ENCODE measurements around the gene NFKBIZ.
"Not testable (repeated sequence)": the region's sequence is repeated elsewhere in the genome, so short reads cannot be mapped to it uniquely, and the experiment has no call there.

Gene NFKBIZ

DNA sequence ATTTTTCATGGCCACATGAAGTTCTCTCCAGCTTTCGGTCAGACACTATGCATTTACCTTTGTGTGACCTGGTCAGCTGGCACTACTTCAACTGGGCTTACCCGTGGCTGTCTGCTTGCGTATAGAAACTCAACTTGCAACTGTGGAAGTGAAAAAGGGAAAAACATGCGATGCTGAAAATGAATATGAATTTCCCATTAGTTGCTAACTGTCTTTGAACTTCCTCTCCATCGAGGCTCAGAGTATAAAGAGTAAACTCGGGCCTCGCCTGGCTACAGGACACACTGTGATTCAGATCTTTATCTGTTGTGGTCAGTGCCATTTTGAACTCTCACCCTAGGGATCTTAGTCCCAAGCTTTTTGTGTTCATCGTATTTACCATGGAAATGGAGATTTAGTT, 26.8 kb downstream of the NFKBIZ start:
- no peak for DNase-seq (ENCODE audit: low read depth)

DNA sequence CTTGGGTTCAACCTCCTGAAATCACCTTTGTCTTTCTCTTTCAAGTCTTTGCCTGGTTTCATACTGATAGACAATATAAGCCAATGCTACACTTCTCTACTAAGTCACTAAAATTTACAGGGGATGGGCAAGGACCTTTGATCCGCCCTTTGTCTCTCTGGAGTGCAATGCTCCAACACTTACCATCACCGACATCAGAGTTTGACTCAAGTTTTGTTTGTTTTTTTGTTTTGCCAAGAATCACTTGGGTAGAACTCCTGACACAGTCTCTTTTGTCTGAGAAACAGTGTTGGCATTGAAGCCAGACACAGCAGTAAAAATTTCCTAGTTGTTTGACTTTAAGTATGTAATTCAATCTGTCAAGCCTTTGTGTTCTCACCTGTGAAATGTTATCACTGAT, 29.3 kb downstream of the NFKBIZ start:
- DNase-seq (ENCODE audit: low read depth), result no peak

DNA sequence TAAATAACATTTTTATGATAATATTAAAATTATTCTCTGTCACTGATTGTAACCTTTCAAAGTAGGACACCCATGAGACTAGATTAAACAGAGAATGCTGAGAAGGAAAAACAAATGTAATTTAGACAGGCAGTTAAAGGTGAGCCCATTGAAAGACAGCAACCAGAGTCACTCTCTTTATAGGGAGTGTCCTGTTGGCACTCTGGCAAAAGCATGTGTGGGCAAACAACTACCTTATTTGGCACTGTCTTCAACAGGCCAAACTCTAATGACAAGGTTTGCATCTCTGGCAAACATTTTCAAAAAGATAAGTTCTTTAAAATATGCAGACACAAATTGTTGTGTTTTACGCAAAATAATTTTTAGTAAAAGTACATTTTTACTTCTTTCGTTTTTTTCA, 29.8 kb downstream of the NFKBIZ start:
- DNase-seq (ENCODE audit: low read depth), result no peak

DNA sequence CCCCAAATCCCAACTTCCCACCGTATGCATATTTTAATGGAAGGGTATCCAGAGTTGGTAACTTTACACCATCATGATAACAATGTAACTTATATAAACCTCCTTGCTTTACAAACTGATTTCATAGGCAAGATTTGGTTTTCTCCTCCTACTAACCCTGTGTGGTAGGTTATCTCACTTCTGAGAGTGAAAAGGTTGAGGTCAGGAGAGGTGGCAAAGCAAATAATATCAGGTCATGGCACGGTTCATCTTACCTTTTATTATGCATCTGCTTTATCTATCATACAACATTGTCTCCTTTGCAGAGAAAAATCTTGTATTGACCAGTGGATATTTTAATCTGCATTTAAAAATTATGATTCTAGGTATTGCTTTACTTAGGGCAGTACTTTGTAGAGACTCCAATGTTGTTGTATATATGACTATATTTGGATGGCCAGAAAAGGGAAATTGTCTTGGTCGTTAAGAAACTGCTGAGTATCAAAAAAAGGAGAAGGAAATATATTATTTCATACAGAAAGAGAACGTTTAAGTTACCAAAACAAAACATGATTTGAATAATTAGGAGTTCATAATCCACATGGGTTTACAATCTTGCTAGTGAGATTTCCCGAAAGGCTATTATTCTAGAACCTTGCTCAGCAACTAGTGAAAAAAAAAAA, 30.4 kb downstream of the NFKBIZ start:
- DNase-seq (ENCODE audit: low read depth), result no peak

DNA sequence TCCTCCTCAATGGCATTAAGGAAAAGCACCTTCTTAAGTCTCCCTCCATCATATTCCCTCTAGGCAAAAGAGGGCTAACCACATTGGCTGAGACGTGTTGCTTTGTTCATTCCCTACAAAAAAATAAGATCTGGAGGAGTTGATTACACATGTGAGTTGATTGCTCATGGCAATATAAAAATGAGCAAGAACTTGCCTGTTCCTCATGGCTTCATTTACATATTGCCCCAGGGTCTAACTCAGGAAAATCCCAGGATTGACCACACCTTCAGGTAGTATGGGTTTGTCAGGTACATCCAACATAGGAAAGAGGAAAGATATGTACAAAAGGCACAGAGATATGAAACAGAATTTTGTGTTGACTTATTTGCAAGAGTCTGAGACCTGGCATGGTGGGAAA, 35.5 kb downstream of the NFKBIZ start:
- no peak for DNase-seq (ENCODE audit: low read depth)

DNA sequence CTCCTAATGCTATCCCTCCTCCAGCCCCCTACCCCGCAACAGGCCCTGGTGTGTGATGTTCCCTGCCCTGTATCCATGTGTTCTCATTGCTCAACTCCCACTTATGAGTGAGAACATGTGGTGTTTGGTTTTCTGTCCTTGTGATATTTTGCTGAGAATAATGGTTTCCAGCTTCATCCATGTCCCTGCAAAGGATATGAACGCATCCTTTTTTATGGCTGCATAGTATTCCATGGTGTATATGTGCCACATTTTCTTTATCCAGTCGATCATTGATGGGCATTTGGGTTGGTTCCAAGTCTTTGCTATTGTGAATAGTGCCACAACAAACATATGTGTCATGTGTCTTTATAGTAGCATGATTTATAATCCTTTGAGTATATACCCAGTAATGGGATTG, 36.3 kb downstream of the NFKBIZ start:
- not testable (repeated sequence) for DNase-seq (ENCODE audit: low read depth)

DNA sequence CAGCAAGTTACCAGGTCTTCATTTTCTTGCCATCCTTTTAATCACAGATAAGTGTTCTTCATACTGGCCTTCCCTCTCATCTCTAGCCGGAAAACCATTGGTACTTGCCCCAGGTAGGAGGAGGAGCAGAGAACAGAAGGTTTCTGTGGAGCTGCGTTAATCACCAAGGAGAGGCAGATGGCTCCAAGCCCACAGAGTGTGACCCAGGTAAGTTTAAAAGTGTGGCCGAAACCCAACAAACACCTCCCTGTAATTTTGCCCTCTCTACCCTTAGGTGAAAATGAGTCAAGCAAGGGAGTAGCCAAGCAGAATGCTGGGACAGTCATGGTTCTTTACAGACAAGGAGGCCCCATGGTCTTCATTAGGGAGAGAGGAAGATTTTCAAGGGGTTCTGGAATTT, 37.3 kb downstream of the NFKBIZ start:
- DNase-seq (ENCODE audit: low read depth), result no peak

DNA sequence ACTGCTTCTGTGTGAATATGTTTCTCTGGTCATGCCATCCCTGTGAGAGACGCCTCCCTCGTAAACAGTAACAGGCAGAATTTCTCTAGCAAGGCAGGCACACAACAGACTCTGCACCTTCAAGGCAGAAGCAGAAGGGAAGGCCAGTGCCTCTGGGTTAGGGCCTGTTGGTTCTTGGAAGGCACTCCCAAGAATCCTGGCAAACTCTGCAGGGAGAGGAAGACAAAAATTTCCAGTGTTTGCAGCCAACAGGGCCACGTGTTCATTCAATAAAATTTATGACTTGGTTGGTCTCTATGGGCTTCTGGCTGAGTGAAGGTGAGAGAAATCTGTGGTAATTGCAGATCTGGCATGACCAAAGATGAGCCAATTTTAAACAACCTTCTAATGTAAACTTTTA, 39.3 kb downstream of the NFKBIZ start:
- DNase-seq (ENCODE audit: low read depth), result no peak

DNA sequence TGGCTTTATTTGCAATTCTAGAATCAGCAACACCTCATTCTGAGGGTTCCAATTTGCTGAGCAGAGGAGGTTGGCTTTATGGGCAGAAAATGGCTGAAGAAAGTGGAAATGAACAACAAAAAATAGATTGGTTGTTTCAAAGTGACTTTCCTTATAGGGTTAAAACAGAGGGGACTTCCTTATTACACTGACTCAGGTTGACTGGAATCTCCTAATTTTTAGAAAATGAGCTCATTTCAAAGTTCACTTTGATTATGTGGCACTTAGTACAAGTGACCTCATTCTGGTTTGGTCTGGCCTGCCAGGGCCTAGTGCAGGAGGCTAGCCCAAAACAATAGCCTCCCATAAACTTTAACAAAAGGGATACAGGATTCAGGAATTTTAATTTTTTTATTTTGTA, 41.4 kb downstream of the NFKBIZ start:
- no peak for DNase-seq (ENCODE audit: low read depth)

DNA sequence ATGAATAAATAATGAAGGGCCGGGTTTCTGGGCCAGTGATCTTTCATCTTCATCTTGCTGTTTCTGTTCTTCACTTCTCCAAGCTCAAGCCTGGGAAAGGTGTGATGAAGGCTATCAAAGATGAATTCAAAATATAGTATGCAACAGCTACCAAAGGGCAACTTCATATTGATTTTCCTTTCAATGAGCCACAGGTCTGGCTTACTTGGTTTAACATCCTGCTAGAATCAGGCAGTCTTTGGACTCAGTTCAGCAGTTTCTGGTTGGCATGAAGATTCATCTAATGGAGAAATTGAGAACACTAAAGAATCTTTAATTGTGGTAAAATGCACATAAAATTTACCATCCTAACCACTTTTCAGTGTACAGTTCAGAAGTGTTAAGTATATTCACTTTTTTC, 43.3 kb downstream of the NFKBIZ start:
- DNase-seq (ENCODE audit: low read depth), result no peak

DNA sequence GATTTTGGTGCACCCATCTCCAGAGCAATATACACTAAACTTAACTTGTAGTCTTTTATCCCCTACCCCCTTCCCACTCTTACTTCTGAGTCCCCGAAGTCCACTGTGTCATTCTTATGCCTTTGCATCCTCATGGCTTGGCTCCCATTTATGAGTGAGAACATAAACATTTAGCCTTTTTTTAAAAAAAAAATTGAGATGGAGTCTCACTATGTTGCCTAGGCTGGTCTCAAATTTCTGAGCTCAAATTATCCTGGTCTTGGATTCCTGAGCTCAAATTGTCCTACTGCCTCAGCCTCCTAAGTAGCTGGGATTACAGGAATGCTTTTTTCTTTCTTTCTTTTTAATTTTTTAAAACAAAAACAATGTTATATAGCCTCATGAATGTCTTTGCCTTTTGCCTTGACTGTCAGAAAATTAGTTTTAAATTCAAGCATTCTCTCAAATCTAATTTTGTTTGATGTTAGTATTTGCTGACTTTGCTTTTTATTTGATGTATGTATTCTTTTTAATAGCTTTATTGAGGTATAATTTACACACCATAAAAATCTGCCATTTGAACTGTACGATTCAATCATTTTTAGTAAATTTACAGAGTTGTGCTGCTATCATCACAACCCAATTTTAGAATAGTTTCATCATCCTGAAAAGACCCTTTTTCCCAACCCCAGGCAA, 46.9 kb downstream of the NFKBIZ start:
- DNase-seq (ENCODE audit: low read depth), result no peak

DNA sequence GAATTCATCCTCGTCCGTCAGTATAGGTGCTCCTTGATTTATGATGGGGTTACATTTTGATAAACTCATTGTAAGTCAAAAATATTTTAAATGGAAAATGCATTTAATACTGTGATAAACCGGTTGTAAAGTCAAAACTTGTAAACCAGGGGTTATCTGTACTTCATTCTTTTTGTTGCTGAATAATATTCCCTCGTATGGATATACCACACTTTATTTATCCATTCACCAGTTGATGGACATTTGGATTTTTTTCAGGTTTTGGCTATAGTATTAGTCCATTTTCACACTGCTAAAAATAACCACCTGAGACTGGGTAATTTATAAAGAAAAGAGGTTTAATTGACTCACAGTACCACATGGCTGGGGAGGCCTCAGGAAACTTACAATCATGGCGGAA, 47.7 kb downstream of the NFKBIZ start:
- DNase-seq (ENCODE audit: low read depth), result no peak

DNA sequence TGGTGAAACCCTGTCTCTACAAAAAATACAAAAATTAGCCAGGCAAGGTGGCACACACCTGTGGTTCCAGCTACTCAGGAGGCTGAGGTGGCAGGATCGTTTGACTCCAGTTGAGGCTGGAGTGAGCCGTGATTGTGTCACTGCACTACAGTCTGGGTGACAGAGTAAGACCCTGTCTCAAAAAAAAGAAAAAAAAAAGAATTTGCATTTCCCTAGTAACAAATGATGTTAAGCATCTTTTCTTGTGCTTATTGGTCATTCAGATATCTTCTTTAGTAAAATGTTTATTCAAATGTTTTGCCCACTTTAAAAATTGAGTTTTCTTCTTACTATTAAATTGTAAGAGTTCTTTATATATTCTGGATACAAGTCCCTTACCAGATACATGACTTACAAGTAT, 48.7 kb downstream of the NFKBIZ start:
- no peak for DNase-seq (ENCODE audit: low read depth)

DNA sequence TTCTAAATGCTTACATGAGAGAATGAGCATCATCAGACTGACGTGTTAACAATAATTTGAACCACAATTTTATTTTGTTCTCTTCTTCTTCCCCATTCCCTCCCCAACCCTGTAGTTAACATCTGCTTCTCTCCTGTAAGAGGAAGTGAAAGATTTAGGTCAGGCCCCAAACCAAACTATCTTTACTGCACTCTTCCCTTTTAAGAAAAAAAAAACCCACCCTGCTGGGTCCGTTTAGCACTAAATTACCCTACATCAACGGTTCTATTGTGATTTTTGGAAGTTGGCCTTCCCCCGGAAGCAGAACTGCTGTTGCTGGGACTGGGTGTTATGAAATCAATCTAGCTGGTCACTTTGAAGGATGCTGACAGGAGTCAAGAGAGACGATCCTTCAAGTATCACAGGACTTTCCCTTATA, 49.4 kb downstream of the NFKBIZ start:
- no peak for DNase-seq (ENCODE audit: low read depth)

DNA sequence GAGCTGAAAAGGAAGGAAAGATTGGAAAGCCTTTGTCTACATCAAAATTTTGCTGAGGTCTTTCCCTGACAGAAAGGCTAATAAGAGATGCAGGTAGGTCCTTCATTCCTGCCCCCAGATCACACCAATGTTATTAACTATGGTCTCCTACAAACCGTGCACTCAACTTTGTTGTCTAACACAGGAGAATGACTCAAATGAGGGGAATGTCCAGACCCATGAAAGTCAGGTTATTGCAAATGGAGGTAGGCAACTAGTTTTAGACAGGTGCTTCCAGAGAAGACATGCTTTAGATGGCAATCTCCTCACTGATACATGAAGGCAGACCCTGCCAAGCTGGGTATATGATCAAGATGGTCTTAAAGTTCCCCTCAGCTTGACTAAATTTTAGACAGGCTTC, 51.0 kb downstream of the NFKBIZ start:
- no peak for DNase-seq (ENCODE audit: low read depth)

DNA sequence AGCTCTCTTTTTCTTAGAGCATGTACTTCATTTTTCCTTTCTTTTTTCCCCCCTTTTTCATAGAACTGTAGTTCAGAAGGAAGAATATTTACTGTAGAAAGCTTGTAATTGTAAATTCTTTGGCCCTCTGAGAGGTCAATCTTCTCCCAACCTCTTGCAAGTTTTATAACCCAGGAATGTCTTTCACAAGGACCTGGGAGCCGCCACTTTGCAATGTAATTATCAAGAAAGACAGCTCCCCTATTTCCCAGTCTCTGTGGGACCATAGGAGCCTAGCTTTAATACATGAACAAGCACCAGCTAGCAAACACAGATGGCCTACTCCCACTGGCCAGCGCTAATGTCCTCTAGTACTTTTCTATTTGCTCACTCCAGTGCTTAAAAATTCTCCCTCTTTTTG, 51.4 kb downstream of the NFKBIZ start:
- DNase-seq (ENCODE audit: low read depth), result no peak

DNA sequence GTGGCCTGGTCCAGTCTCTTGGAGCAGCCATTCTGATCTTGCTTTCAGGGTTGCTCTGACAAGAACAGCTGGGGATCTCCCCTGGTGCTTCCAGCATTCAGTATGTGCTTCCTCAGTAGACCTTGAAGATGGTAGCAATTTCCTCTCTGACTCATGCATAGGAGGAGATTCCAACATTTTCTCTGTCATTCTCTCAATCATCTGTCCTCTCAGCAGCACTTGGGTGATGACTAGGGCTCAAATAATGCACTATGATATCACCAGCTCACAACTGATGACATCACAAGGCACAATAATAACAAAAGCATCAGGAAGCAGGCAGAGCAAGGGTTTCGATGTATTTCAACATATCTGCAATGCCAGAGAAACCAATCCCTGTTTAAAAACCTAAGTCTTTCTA, 52.7 kb downstream of the NFKBIZ start:
- DNase-seq (ENCODE audit: low read depth), result peak; percentile 88

DNA sequence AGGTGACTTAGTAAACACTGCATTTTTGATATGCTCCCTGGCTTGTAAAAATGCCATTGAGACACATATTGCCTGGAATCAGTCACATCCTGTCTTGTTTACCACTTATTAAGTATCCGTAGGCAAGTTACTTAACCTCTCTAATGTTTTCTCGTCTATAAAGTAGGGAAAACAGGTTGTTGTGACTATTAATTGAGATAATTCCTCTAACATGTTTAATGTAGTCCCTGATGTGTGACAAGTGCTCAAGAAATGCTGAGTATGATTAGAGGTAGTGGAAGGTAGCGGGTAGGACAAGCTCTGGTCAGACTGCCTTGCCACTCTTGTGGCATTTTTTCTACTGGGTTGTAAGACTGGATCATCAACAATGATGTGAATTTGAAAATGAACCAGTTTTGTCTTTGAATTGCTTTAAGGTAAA, 54.1 kb downstream of the NFKBIZ start:
- DNase-seq (ENCODE audit: low read depth), result no peak

DNA sequence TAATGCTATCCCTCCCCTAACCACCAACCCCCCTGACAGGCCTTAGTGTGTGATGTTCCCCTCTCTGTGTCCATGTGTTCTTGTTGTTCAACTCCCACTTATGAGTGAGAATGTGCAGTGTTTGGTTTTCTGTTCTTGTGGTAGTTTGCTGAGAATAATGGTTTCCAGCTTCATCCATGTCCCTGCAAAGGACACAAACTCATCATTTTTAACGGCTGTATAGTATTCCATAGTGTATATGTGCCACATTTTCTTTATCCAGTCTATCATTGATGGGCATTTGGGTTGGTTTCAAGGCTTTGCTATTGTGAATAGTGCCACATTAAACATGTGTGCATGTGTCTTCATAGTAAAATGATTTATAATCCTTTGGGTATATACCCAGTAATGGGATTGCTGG, 56.3 kb downstream of the NFKBIZ start:
- DNase-seq (ENCODE audit: low read depth), result not testable (repeated sequence)
